Mucosa of gallbladder (tissue), 1 donor: ENCODE measurements around the gene OR4N5. TPM values are rescaled to one million over a fixed set of nuclear protein-coding genes. Genes with fewer than 3 reads are reported as not detected.

ENCODE experiments used
- total RNA-seq: library from RNA; stranded (reverse); gene quantifications from one replicate; pipeline ENCODE4 v1.2.1, GENCODE V29; 2021
- donor health status: DM: no; HTN: no; CAD: no.

The OR4N5 gene
- total RNA-seq, 1 donor from 2014 or later, result not detected

Other genes starting within 250 kb of the OR4N5 start
- gene OR4K5, start 218.2 kb upstream of the OR4N5 start, total RNA-seq, result not detected
- gene OR4K1, start 207.9 kb upstream of the OR4N5 start, total RNA-seq, result not detected
- not detected for gene OR4K15, start 163.2 kb upstream of the OR4N5 start, total RNA-seq
- gene OR4Q2, start 136.7 kb upstream of the OR4N5 start, total RNA-seq, result not detected
- not detected for gene OR4K14, start 119.5 kb upstream of the OR4N5 start, total RNA-seq
- not detected for gene OR4K13, start 102.8 kb upstream of the OR4N5 start, total RNA-seq
- not detected for gene OR4L1, start 78.8 kb upstream of the OR4N5 start, total RNA-seq
- gene OR4K17, start 28.1 kb upstream of the OR4N5 start, total RNA-seq, result not detected
- gene OR11G2, start 52.1 kb downstream of the OR4N5 start, total RNA-seq, result not detected
- not detected for gene OR11H6, start 84.9 kb downstream of the OR4N5 start, total RNA-seq
- gene OR11H7, start 90.2 kb downstream of the OR4N5 start, total RNA-seq, result not detected
- gene OR11H4, start 100.5 kb downstream of the OR4N5 start, total RNA-seq, result not detected
- 19.1 TPM for gene TTC5, start 167.1 kb downstream of the OR4N5 start, total RNA-seq
- gene CCNB1IP1, start 194.5 kb downstream of the OR4N5 start, total RNA-seq, result 40.1 TPM
- gene PARP2, start 204.8 kb downstream of the OR4N5 start, total RNA-seq, result 15.5 TPM